Anterior cingulate cortex (tissue), 58 donors: ENCODE measurements around the gene FABP3.

Source experiments
- DNase-seq, 58 donors: peaks; one replicate each; lab custom pipeline; 2025; lab: John Stamatoyannopoulos, UW

The FABP3 gene

DNA sequence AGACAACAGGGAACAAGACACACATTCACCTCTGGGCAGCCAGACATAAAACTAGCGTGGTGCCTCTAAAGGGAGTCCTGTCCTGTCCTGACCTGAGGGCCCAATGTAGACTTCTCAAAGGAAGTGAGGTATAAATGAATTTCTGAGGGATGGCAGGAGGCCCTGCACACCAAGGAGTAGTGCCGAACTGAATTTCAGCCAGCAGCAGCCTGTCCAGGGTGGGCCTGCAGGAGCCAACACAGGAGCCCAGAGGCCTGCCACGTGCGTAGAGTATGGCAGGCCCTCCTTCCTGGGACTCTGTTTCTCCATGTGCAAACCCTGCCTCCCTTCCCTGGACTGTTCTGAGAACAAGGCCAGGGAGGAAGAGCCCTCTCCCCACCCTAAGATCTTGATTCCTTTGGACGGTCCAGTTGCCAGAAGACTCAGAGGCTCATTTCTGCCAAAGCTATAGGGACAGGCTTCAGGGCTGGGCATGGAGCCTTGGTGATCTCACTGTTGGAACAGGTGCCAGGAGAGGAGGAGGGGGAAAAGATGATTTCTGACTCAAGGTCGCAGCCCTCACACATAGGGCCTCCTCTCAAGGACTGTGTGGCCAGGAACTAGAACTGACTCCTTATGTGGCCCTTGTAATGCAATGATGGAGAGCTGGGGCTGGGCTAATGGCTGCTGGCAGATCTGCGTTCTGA, 1.8 kb upstream of the FABP3 start:
- DNase-seq = peak in 4 of 58 donors; percentile 27 to 58 (median 40)

DNA sequence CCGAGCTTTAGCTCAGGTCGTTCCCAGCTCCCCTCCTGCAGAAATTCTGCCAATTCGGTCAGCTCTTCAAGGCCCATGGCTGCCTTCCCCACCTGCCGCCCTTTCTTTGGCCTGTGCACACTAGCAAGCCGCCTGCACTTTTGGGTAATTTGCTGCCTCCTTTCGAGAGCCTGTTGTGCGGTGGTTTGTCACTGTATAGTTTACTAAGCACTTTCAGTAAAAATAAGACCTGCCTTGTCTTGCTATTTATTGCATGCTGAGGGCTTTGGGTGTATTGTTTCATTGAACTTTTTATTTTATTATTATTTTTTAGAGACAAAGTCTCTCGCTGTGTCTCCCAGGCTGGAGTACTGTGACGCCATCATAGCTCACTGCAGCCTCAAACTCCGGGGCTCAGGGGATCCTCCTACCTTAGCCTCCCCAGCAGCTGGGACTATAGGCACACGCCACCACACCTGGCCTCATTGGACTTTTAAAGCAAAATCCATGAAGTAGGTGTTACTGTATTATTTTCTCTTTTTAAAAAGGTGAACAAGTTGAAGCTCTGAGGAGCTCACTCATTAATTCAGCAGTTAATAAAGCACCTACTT, 1.1 kb upstream of the FABP3 start:
- no peak for DNase-seq

DNA sequence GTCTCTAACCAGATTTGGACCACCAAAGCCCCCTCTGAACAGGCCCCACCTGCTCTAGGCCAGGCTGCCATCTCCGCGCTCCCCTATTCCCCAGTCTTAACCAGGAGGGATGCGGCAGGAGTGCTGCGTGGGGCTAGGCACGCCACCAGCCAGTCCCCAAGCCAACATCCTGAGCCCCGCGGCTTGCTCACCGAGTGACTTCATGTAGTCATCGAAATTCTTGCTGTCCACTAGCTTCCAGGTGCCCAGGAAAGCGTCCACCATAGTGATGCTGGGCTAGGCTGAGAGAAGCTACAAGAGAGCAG, 173 bp downstream of the FABP3 start:
- peak in 2 of 58 donors; percentile 66 to 78 for DNase-seq

DNA sequence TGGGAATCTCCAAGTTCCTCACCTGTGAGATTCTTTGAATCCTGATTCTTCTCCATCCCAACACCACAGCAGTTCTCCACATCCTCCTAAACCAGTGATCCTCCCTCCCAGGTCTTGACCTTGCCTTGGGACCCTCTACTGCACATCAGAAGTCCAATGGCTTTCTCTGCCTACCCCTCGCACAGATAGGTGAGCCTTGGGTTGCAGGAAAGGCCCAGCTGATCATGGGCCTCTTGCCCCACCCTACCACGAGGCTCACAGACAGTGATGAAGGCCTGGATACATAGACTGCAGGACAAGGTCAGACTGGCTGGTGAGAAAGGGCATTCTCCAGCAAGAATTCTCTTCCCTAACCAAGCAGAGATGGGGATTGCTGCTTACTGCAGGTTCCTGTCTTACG, 825 bp downstream of the FABP3 start:
- no peak for DNase-seq

DNA sequence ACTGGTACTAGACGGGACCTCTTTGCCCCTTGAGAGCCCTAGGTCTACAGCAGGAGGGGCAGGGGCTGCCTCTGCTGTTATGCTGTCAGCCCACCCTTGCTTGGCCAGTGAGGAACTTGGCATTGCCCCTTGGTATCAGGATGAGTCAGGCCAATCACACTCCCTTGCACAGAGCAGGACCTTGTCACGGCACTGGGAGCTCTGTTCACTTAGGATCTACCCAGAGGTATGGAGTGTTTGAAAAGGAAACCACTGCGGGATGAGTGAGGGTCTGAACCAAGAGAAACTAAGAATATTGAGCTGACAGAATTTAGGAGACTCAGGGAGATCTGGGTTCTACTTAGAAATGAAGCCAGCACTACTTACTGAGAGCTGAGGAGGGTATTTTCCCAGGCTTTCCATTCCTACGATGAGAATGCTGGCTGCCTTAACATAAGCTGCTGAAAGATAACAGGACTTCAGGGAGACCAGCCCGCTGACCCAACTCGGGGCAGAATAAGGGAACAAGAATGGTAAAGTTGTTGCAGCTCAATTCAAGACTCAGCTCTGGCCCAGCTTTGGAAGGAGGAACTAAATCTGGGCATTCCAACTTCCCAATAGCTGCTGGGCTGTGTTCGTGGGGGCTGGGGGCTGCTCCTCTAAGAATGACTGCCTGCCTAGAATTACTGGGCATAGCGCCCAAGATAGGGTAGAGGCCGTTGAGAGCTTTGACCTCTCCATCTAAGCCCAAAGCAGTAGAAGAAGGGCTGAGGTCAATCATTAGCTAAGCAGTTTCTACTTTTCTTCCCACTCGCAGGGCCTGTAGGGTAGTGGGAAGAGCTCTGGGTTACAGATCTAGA, 1.5 kb downstream of the FABP3 start:
- peak in 1 of 58 donors; percentile 30 for DNase-seq

DNA sequence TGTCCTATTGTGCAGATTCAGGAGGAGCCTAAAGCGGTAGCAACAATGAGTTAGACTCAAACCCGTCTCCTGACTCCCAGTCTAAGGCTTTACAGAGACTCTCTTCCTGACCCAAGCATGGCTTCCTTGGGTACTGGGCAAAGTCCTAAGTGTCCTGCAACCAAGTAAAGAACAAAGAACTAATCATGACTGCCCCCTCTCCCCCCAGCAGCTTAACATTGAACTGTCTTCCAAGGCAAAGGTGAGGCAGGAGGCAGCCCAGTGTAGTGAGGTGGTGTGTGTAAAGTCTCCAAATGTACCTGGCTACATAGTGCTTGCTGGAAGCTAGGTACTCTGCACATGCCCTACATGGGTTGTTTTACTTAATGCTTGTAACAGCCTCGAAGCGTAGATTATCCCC, 2.3 kb downstream of the FABP3 start:
- no peak for DNase-seq

DNA sequence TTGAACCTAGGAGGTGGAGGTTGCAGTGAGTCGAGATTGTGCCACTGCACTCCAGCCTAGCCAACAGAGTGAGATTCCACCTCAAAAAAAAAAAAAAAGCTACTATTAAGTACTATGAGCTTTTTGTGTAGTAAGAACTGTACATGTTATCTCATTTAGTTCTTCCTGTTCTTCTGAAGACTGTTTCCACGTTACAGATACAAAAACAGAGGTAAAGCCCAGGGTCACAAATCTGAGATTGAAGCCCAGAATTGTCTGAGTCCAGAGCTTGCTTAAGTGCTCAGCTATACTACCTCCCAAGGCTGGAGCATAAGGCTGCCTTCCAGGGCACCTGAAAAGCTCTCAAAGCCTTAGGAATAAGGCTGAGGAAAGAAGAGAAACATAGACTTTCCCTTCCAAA, 2.9 kb downstream of the FABP3 start:
- DNase-seq = no peak

DNA sequence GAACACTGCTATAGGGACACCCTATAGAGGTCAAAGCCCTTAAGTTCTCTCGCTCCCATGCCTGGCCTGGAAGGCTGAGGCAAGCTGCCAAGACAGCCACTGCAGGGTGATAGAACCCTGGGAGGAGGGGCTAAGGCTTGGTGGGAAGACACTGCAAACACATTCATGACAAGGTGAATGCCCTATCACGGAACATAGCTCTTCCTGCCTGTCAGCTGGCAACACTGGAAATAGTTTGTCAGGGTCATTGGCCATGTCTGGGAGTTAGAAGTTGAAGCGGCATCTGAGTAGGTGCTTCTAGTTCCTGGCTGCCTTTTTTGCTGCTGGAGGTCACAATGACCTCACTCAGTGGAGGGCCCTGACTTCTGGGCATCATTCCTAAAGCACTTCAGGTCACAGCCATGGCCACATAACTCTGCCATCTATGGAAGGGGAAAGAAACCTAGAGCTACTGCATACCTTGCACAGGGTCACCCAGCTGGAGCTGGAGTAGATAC, 4.2 kb downstream of the FABP3 start:
- DNase-seq = no peak

DNA sequence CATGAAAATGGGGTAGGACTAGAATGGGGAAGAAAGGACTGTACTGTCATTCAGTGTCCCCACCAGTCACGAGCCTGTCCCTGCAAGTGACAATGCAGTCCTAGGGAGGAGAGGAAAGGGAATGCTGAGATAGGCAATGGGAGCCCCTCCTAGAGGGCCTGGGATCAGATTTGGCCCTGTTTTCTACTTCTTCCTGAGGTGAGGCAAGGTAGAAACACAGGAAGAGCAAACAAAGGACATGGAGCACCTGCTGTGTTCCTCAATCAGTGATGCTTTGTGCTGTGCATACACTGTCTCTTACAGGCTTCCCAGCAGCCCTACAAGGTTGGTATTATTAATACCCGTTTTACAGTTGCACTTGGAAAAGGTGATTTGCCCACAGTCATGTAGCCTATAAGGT, 6.1 kb downstream of the FABP3 start:
- DNase-seq = peak in 2 of 58 donors; percentile 15

DNA sequence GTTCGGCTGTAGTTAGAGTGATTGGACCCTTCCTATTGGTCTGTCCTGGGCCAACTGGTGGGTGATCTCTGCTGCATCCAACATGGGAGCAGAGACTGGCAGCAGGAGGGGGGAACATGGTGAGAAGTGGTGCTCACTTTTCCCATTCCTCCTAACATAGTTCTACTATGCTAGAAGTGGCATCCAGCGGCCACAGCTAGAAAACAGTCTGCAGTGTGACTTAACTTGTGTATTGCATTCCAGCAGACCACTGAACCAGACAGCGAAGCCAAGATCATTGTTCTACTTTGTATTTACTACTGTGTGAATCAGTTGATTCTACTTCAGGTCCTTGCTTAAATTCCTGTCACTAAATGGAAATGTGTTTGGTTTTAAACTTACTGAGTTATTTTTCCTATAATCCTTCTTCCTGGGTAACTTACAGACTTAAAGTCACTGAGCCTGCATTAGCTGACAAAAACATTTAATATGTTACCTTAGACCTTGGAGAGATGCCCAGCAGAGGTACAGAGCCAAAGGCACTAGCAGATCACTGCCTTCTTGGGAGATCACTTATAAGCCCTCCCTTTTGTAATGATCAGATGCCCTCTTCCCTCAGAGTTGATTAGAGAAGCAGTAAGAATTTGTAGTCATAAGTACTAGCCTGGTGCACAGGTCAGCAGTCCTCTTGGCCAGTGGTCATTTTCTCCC, 8.2 kb downstream of the FABP3 start:
- DNase-seq = no peak

DNA sequence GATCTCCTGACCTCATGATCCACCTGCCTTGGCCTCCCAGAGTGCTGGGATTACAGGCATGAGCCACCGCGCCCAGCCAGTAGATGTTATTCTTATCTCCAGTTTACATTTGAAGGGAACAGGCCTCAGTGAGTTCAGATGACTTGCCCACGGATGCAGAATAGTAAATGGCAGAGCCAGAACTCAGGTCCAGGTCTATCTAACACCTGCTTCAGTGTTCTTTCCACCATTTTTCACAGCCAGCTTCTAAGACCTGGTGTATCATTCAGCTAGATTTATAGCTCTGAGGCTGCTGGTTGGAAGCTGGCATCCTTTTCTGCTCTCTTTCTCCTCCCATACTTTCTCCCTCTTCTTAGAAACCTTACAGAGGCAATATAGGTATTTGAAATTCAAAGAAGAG, 10.8 kb downstream of the FABP3 start:
- DNase-seq = no peak

DNA sequence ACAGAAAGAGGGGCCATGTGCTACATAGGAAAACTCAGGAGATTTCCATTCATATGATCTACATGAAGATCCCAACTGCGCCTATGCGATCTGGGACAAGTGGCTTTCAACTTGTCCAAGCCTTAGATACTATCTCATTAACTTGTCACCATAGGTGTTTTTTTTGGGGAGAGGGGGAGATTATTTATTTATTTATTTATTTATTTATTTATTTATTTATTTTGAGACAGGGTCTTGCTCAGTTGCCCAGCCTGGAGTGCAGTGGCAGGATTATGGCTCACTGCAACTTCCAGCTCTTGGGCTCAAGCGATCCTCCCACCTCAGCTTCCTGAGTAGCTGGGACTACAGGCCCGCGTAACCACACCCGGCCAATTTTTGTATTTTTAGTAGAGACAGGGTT, 11.3 kb downstream of the FABP3 start:
- DNase-seq = no peak

DNA sequence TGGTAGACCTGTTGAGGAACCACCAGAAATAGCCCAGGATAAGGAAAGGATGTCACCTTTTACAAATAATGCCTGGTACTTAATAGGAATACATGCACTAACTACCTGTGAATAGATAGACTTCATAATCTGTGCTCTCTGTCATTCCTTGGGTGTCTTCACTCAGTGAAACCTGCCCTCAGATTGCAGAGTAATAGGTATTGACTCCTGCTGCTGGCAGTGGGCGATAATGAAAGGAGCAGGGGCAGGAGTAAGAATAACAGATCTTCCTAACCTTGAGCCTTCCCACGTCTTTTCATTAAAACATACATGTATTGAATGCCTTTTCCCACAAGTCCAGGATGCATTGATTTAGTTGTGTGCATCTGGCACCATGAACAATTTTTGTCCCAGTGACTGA, 16.4 kb downstream of the FABP3 start:
- no peak for DNase-seq

DNA sequence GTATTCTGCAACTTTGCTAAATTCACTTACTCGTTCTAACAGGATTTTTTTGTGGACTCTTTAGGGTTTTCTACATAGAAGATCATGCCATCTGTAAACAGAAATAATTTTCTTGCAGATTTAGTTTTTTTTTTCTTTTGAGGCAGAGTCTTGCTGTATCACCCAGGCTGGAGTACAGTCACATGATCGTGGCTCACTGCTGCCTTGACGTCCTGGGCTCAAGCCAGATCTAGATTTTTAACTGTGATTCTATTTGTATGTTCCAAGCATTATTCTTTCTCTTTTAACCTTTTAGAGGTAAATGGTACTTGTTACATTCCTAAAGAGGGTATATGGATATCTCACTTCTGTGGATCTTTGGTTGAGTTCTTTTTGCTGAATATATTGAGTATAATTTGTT, 18.6 kb downstream of the FABP3 start:
- peak in 2 of 58 donors; percentile 11 to 35 for DNase-seq

DNA sequence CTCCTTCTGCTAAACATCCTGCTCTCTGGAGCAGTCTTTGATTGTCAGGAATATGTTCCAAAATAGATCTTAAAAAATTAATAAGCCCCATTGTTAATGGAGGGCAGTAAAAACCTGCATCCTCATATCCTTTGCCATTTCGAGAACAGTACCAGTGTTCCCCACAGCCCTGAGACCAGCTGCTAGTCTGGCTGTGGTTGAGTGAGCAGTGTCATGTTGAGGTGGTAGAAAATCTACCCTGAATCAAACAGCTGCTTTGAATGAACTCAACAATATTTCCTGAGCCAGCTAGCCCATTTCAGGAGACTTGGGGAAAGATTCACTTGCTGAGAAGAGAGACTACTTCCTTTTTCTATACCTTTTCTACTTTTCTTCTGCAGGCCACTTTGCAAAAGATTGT, 24.4 kb downstream of the FABP3 start:
- no peak for DNase-seq

DNA sequence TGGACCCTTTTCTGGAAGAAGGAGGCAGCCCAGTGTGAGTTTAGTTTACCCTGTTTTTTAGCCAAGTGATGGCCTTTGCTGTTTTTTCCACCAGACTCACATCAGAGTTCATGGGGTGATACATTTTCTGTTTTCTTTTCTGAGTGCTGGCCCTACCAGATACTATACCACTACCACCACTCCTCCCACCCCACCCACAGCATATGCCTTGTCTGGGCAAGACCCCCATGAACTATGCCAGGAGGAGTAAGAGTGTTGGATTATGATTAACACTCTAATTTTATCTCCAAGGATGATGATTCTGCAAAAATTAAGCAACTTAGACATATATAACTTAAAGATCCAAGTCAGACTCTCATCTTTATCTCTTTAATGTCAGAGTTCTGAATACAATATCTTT, 26.1 kb downstream of the FABP3 start:
- no peak for DNase-seq

DNA sequence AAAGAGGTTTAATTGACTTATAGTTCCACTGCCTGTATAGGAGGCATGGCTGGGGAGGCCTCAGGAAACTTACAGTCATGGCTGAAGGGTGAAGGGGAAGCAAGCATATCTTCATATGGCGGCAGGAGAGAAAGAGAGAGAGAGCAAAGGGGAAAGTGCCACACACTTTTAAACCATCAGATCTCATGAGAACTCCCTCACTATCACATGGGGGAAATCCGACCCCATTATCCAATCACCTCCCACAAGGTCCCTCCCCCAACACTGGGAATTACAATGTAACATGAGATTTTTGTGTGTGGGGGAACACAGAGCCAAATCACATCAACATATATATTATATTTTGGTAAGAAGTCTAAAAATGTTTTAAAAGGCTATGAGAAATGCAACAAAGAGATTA, 27.2 kb downstream of the FABP3 start:
- DNase-seq = no peak

DNA sequence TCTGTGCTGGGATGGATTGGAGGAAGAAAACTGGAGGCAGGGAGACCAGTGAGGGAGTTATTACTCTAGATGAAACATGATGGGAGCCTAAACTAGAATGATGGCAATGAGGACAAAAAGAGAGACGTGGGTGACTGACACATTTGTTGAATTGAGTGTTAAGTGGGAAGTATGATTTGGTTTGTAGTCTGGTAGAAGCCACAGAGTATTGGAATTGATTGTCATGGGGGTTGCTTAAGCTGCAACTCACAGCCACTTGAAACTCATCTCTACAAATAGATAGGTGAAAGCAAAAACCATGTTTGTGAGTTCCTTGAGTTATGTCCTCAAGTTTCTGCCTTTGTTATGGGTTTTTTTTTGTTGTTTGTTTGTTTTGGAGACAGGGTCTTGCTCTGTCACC, 28.4 kb downstream of the FABP3 start:
- DNase-seq = no peak

DNA sequence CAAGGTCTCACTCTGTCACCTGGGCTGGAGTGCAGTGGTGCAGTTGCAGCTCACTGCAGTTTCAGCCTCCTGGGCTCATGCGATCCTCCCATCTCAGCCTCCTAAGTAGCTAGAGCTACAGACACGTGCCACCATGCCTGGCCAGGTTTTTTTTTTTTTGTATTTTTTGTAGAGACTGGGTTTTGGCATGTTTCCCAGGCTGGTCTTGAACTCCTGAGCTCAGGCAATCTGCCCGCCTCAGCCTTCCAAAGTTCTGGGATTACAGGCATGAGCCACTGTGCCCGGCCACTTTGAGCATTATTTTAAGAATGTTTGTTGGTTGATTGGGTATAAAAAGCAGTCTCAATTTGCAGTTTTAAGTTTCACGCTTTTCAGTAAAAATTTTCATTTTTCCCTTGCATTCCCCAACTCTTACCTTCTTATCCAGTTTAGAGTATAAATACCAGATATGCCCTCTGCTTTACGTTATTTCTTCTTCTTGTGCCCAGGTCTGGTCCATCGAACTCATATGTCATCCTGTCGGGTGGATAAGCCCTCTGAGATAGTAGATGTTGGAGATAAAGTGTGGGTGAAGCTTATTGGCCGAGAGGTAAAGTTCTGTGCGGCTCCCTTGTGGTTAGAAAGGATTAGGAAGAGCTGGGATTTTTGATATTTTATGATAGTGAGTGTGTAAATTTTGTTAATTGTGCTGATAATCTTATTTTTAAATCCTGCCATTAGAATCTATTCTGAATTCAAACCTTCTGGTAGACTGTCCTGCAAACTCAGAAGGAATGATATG, 36.0 kb downstream of the FABP3 start:
- DNase-seq = no peak

DNA sequence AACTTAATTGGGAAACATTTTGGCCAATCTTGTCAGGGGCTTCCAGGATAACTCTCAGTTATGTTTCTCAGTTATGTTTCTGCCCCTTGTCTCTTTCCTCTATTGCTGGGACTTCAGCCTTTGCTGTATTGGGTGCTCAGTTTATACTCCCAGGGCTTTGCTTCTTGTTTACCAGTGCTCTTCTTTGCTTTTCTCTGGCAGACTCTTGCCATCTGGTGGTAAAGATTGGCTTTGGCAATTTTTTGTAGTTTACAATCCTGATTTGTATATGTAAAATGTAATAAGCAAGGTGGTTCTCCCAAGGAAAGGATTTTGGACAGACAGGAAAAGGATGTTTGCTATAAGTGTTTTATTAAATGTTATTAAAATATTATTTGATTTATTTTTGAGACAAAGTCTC, 37.9 kb downstream of the FABP3 start:
- peak in 5 of 58 donors; percentile 5 to 45 (median 14) for DNase-seq
